ENCODE results near the gene SRP68. TPM values are rescaled to one million over a fixed set of nuclear protein-coding genes. Genes with fewer than 3 reads are reported as not detected.

SRP68 gene
- total and polyA plus RNA-seq, 2 of the 4 experiments (the other 2 are of a cell fraction), result 47.1 to 82.6 TPM

DNA sequence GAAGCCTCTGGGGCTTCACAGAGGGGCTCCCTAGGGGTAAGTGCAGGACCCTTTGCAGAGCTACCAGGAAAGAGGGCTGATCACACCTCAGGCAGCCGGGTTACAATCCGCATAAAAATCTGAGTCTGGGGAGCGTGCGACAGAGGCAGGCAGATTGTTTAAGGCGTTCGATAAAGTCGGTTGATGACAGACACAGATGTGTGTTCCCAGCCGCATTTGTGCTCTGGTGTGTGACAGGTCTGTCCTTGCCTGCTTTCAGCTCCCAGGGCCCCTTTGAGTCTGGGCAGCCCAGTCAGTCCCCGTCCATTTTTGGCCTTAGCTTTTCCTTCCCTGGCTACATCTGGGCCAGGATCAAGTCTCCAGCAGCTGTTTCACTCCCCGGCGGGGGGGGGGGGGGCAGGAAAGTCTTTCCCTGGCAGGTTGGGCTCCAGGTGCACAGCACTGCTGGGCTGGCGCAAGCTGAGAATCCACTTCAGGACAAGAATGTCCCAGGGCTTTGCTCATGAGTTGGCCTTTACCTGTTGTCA lies 5.3 kb upstream of the SRP68 start:
- Histone ChIP-seq H2AK5ac (ENCODE audit: low read depth, low read length) (no peak overlapping the region), H3K27ac (ENCODE audit: insufficient read depth, low read length) (no peak overlapping the region), H2AFZ (replicated peaks; ENCODE audit: low read length, poor library complexity) (no peak overlapping the region), H3K4ac (ENCODE audit: low read depth, low read length) (no peak overlapping the region), H3K18ac (ENCODE audit: low read depth, low read length) (no peak overlapping the region), H2BK5ac (ENCODE audit: low read depth, low read length, poor library complexity, severe bottlenecking) (no peak overlapping the region), H3K23ac (ENCODE audit: low read depth, low read length) (no peak overlapping the region), H3K36me3 (ENCODE audit: control insufficient read depth, insufficient read depth, low read length) (peaks cover 4% of the 10 kb centered on the region; the same call in 1 of the 2 replicates), H2BK20ac (ENCODE audit: low read depth, low read length) (no peak overlapping the region), H3K9me1 (ENCODE audit: insufficient read depth, low read length) (peaks cover 11% of the 10 kb centered on the region), H4K5ac (ENCODE audit: low read depth, low read length) (no peak overlapping the region), H3K9me3 (ENCODE audit: control insufficient read depth, insufficient read depth, low read length) (no peaks in the 10 kb centered on the region), H3K4me1 (ENCODE audit: control insufficient read depth, insufficient read depth, low read length) (peaks cover 3% of the 10 kb centered on the region; the same call in 1 of the 2 replicates), H2AK9ac (replicated peaks; ENCODE audit: low read depth, low read length, poor library complexity) (no peak overlapping the region), H3K4me3 (ENCODE audit: insufficient read depth, low read depth, low read length) (no peak overlapping the region), H4K91ac (ENCODE audit: insufficient read depth, low read depth, low read length) (no peak overlapping the region), H2BK15ac (ENCODE audit: low read depth, low read length) (no peak overlapping the region), H3K79me1 (ENCODE audit: low read depth in 1 of 2, low read length in 2 of 2) (peaks cover 0 to 4% of the 10 kb centered on the region in 2 experiments; a peak in 2 of 4 replicates), H3K14ac (replicated peaks; ENCODE audit: low read depth, low read length) (no peak overlapping the region), H3K56ac (ENCODE audit: extremely low read depth, insufficient read depth, low read length) (no peak overlapping the region), H2BK120ac (ENCODE audit: low read depth, low read length) (no peak overlapping the region), H4K20me1 (ENCODE audit: insufficient read depth, low read length) (peaks cover 14% of the 10 kb centered on the region), H4K8ac (ENCODE audit: low read depth in 2 of 2, low read length in 2 of 2) (no peak overlapping the region), H3K4me2 (ENCODE audit: low read depth, low read length) (no peak overlapping the region), H3K9ac (ENCODE audit: low read depth, low read length) (no peak overlapping the region), H3K27me3 (ENCODE audit: control insufficient read depth, insufficient read depth, low read length) (peaks cover 66% of the 10 kb centered on the region)
- no peak for ATAC-seq (ENCODE audit: low read depth)
- no peak for DNase-seq
- no TSS peak for BruUV-seq (replicated peaks)
- in situ Hi-C loops (cut with MboI; ENCODE audit: low sequenced_read_pairs) (no loop called here), dilution Hi-C loops (cut with HindIII; ENCODE audit: low sequenced_read_pairs, unreplicated experiment) (no loop called here), intact Hi-C loops (cut with micrococcal nuclease) (loop anchor here (10.0 kb wide), 1 partner anchor 173 kb away; the partner anchor contains the start of gene MRPL38)
- 7% methylated on average over 3 of the region's 12 CpGs; no CpG with 5 or more reads in 1 of the 2 experiments for WGBS, 2 experiments (ENCODE audit: extremely low coverage in 2 of 2, insufficient read length in 1 of 2)
- ChIA-PET CTCF (no interaction called here), POLR2A (ENCODE audit: unreplicated experiment) (no interaction called here)
- no peak for TF ChIP-seq FOS (IDR thresholded peaks at IDR 0.05; ENCODE audit: low read depth, low read length)
- no peak for TF ChIP-seq BHLHE40 (IDR thresholded peaks at IDR 0.05; ENCODE audit: low read depth, low read length)
- TF ChIP-seq MAZ (IDR thresholded peaks at IDR 0.05; ENCODE audit: borderline replicate concordance, low read depth, low read length), result no peak
- TF ChIP-seq CEBPB (IDR thresholded peaks at IDR 0.05; ENCODE audit: low read depth, low read length), result no peak
- no peak for TF ChIP-seq MXI1 (IDR thresholded peaks at IDR 0.05; ENCODE audit: borderline replicate concordance, low read depth, low read length)
- TF ChIP-seq ELK1 (IDR thresholded peaks at IDR 0.05; ENCODE audit: borderline replicate concordance, low read depth, low read length), result no peak
- no peak for TF ChIP-seq CHD1 (IDR thresholded peaks at IDR 0.05; ENCODE audit: low read depth, low read length)
- no peak for TF ChIP-seq RAD21 (IDR thresholded peaks at IDR 0.05; ENCODE audit: low read length)
- TF ChIP-seq CTCF (conservative IDR thresholded peaks at IDR 0.05; ENCODE audit: low read depth, low read length), result no peak
- TF ChIP-seq NFE2L2 (IDR thresholded peaks at IDR 0.05; ENCODE audit: low read depth, low read length), result no peak
- TF ChIP-seq MAFK (IDR thresholded peaks at IDR 0.05; ENCODE audit: low read depth, low read length), result no peak
- TF ChIP-seq RFX5 (IDR thresholded peaks at IDR 0.05; ENCODE audit: low read depth, low read length), result no peak
- TF ChIP-seq SMC3 (IDR thresholded peaks at IDR 0.05; ENCODE audit: low read depth, low read length), result no peak
- TF ChIP-seq RCOR1 (IDR thresholded peaks at IDR 0.05; ENCODE audit: insufficient replicate concordance, low read length), result no peak

All from IMR-90 (cell line).